ENCODE data around the gene OGT. TPM values are rescaled to one million over a fixed set of nuclear protein-coding genes. Genes with fewer than 3 reads are reported as not detected.

The OGT gene
- polyA plus RNA-seq, 1 of the 3 experiments (the other 2 are of a cell fraction) = 77.0 TPM

- Histone ChIP-seq H3K9me3 (no peaks in the 10 kb centered on the region), H3K36me3 (replicated peaks in 1 of 2; ENCODE audit: control insufficient read depth in 1 of 2, insufficient read depth in 2 of 2, low read length in 1 of 2) (peaks cover 20 to 30% of the 10 kb centered on the region in 2 experiments), H4K20me1 (ENCODE audit: insufficient read depth) (peaks cover 9% of the 10 kb centered on the region; the same call in 1 of the 2 replicates), H3K4me2 (no peak overlapping the region), H3K4me3 (ENCODE audit: low read depth in 2 of 2, low read length in 1 of 2) (no peak overlapping the region), H2AFZ (ENCODE audit: low read depth) (no peak overlapping the region), H3K4me1 (ENCODE audit: control insufficient read depth in 1 of 2, insufficient read depth in 2 of 2, low read depth in 1 of 2, low read length in 1 of 2) (no peaks in the 10 kb centered on the region), H3K79me2 (ENCODE audit: insufficient read depth) (no peaks in the 10 kb centered on the region), H3K27me3 (ENCODE audit: insufficient read depth) (peaks cover 11% of the 10 kb centered on the region; the same call in 1 of the 2 replicates), H3K9ac (no peak overlapping the region), H3K27ac (ENCODE audit: low read depth in 2 of 2, low read length in 1 of 2) (no peak overlapping the region), H3K9me2 (no peaks in the 10 kb centered on the region), H3F3A (replicated peaks; ENCODE audit: insufficient read depth) (peaks cover 16% of the 10 kb centered on the region)
- peak; percentile 37 for DNase-seq
- WGBS (ENCODE audit: low lambda C conversion rate) = 71% methylated on average over 24 of the region's 24 CpGs
- ChIA-PET POLR2A (no interaction called here), CTCF (no interaction called here)
- TF ChIP-seq REST (IDR thresholded peaks at IDR 0.05; ENCODE audit: low read depth, low read length) = no peak
- TF ChIP-seq MEF2A (IDR thresholded peaks at IDR 0.05; ENCODE audit: borderline replicate concordance, low read depth) = no peak
Observed at GRCh38 chrX:71577682-71578081, 44.8 kb downstream of the OGT start.

- H3K4me1 ChIP-seq (ENCODE audit: control insufficient read depth in 1 of 2, insufficient read depth in 2 of 2, low read depth in 1 of 2, low read length in 1 of 2) = no peaks in the 10 kb centered on the region
- no peak within 1 kb of the TSS for H3K27ac ChIP-seq (ENCODE audit: low read depth in 2 of 2, low read length in 1 of 2)
- H3K36me3 ChIP-seq (replicated peaks in 1 of 2; ENCODE audit: control insufficient read depth in 1 of 2, insufficient read depth in 2 of 2, low read length in 1 of 2) = peaks cover 15 to 23% of the 10 kb centered on the region in 2 experiments
- POLR2A ChIA-PET = no interaction called here
- peaks cover 11% of the 10 kb centered on the region; the same call in 1 of the 2 replicates for H3K27me3 ChIP-seq (ENCODE audit: insufficient read depth)
- CTCF ChIA-PET = no interaction called here
- H3K4me3 ChIP-seq (ENCODE audit: low read depth in 2 of 2, low read length in 1 of 2) = no peak within 1 kb of the TSS
- no peaks in the 10 kb centered on the region for H3K9me3 ChIP-seq
- H3K4me2 ChIP-seq = no peak within 1 kb of the TSS
- no peak within 1 kb of the TSS for H3K9ac ChIP-seq
- 81% methylated on average over 46 of the region's 48 CpGs for WGBS (ENCODE audit: low lambda C conversion rate)
- DNase-seq = peak; percentile 28
- H2AFZ ChIP-seq (ENCODE audit: low read depth) = no peak within 1 kb of the TSS
- no peaks in the 10 kb centered on the region for H3K9me2 ChIP-seq
- no peak for TF ChIP-seq EP300 (IDR thresholded peaks at IDR 0.05; ENCODE audit: borderline replicate concordance in 1 of 2, low read depth in 1 of 2, low read length in 1 of 2)
- TF ChIP-seq RFX5 (IDR thresholded peaks at IDR 0.05; ENCODE audit: low read length) = no peak
- TF ChIP-seq ELF1 (IDR thresholded peaks at IDR 0.05) = no peak
- TF ChIP-seq FOSL2 (IDR thresholded peaks at IDR 0.05; ENCODE audit: borderline replicate concordance, low read depth) = no peak
- no peak for TF ChIP-seq FOXM1 (IDR thresholded peaks at IDR 0.05; ENCODE audit: low read depth)
- no peak for TF ChIP-seq MEF2A (IDR thresholded peaks at IDR 0.05; ENCODE audit: borderline replicate concordance, low read depth)
- no peak for TF ChIP-seq TAF1 (IDR thresholded peaks at IDR 0.05; ENCODE audit: borderline replicate concordance, low read depth, low read length)
- peaks cover 5% of the 10 kb centered on the region; the same call in 1 of the 2 replicates for H4K20me1 ChIP-seq (ENCODE audit: insufficient read depth)
- H3F3A ChIP-seq (replicated peaks; ENCODE audit: insufficient read depth) = peaks cover 16% of the 10 kb centered on the region
- no peaks in the 10 kb centered on the region for H3K79me2 ChIP-seq (ENCODE audit: insufficient read depth)
Observed at GRCh38 chrX:71578253-71579135, 45.6 kb downstream of the OGT start, which contains the start of gene GCNA. TSS of gene GCNA (plus strand) at chrX:71578437. CDS start at chrX:71580822, 2,385 bp downstream.
